Neuron (in vitro differentiated cells): ENCODE measurements around the gene TBC1D9.

ENCODE experiments used
- H2AFZ ChIP-seq: one replicate; pipeline ENCODE4 v1.6.1; 2013; ENCODE audit warnings: low read depth, mild to moderate bottlenecking, inconsistent platforms, low read length, moderate library complexity
- H3K27me3 ChIP-seq: one replicate; pipeline ENCODE4 v1.6.1; 2013; ENCODE audit warnings: low read length; ENCODE audit not compliant: insufficient read depth
- H3K36me3 ChIP-seq: one replicate; pipeline ENCODE4 v1.6.1; 2013; ENCODE audit warnings: low read length; ENCODE audit not compliant: insufficient read depth
- H3K4me1 ChIP-seq: one replicate; pipeline ENCODE4 v1.6.1; 2013; ENCODE audit warnings: low read length; ENCODE audit not compliant: insufficient read depth
- H3K4me3 ChIP-seq: 2 replicates; pipeline ENCODE4 v1.5.1; 2013; ENCODE audit warnings: mild to moderate bottlenecking, low read length, moderate library complexity
- H3K9me3 ChIP-seq: one replicate; pipeline ENCODE4 v1.6.1; 2013; ENCODE audit warnings: low read length

Gene TBC1D9

DNA sequence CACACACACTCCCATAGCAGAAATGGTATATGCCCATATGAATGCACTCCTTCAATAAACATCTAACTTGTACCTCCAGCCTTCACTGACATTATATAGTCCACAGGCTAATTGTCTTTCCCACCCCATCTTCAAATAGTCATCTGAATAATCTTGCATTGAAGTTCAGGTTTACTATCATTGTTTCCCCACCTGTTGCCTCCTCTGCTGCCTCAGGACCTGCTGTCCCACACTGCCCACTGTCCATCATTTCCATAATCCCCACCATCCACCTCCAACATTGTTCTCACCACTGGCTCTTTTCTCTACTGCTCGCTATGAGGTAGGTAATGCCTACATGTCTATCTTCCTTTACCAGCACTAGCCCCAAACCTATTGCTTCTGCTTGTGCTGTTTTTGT is 66.1 kb downstream of the TBC1D9 start:
- no peak overlapping the region for H2AFZ ChIP-seq
- H3K4me3 ChIP-seq, result no peak overlapping the region
- no peaks in the 10 kb centered on the region for H3K9me3 ChIP-seq
- H3K27me3 ChIP-seq, result no peaks in the 10 kb centered on the region
- no peaks in the 10 kb centered on the region for H3K4me1 ChIP-seq
- H3K36me3 ChIP-seq, result peaks cover 10% of the 10 kb centered on the region

DNA sequence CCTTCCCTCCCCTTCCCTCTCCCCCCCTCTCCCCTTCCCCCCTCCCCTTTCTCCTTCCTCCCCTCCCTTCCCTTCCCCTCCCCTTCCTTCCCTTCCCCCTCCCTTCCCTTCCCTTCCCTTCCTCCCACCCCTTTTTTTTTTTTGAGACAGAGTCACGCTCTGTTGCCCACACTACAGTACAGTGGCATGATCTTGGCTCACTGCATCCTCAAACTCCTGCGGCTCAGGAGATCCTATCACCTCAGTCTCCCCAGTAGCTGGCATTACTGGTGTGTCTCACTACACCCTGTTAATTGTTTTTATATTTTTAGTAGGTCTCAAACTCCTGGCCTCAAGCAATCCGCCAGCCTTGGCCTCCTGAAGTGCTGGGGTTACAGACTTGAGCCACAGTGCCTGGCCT is 66.6 kb downstream of the TBC1D9 start:
- Histone ChIP-seq H3K27me3 (no peaks in the 10 kb centered on the region), H3K9me3 (no peaks in the 10 kb centered on the region), H3K36me3 (peaks cover 12% of the 10 kb centered on the region), H3K4me3 (no peak overlapping the region), H3K4me1 (no peaks in the 10 kb centered on the region), H2AFZ (no peak overlapping the region)

DNA sequence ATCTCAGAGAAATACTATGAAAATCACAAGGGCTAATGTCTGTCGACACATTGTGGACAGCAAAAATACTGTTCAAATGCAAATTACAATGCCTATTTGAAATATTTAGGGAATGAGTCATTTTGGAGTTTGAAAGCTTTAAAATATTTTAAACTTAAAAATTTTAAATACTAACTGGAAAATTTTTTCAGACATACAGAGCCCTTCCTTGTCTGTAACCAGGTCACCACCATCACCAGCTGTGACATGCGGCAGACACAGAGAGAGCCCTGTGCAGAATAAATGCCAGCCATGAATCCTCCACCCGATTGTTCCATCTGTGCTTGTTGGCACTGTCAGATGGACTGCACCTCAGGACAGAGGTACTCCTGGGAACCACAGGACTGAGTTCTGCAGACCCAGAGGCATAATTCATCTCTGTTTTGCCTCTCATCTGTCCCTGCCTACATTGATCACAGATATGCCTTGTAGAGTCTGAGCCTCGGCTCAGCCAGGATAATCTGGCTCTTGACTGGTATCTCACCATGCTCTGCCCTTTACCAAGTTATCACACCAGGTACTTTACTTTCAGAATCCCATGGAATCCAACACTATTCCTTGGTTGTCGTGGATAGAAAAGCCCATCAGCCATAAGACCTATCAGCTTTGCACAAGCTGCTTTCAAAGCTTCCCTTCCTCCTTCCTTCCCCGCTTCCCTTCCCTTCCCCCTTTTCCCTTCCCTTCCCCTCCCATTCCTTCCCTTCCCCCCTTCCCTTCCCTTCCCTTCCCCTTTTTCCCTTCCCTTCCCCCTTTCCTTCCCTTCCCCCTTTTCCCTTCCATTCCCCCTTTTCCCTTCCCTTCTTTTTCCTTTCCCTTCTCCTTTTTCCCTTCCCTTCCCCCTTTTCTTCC is 67.2 kb downstream of the TBC1D9 start:
- no peaks in the 10 kb centered on the region for H3K9me3 ChIP-seq
- peaks cover 12% of the 10 kb centered on the region for H3K36me3 ChIP-seq
- no peak overlapping the region for H2AFZ ChIP-seq
- H3K4me1 ChIP-seq, result no peaks in the 10 kb centered on the region
- no peaks in the 10 kb centered on the region for H3K27me3 ChIP-seq
- H3K4me3 ChIP-seq, result no peak overlapping the region

DNA sequence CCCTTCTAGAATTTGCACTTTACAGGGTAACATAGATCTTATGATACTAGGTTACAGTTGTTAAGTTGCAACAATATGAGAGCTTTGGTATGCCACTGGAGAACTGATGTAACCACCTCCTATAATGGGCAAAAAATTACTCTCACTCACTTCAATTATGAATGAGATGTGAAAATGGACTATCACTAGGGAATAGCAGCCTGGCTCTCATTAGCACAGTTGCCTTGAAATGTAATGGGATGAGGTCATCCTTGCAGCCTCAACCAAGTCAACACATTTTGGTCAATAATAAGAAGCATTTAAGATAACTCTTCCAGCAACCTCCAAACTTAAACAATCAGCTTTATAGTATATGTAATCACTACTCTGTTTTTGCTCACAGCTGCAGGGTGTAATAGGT is 69.4 kb downstream of the TBC1D9 start:
- no peaks in the 10 kb centered on the region for H3K27me3 ChIP-seq
- H3K9me3 ChIP-seq, result no peaks in the 10 kb centered on the region
- no peak overlapping the region for H3K4me3 ChIP-seq
- no peak overlapping the region for H2AFZ ChIP-seq
- no peaks in the 10 kb centered on the region for H3K4me1 ChIP-seq
- peaks cover 18% of the 10 kb centered on the region for H3K36me3 ChIP-seq

DNA sequence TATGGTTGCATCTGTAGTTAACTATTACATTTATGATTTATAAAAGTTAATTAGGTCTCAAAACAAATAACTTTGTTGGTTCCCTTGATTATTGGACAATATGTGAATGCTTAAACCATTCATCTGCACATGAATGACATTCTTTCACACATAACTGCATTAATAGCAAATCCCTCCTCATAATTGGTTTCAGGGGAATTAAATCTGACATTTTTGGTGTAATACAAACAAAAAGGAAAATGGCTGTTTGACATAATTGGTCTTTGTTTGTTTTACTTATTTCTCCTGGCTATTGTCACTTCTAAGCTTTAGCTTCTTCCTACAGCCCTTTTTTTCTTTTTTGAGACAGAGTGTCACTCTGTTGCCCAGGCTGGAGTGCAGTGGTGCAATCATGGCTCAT is 71.9 kb downstream of the TBC1D9 start:
- Histone ChIP-seq H3K4me3 (no peak overlapping the region), H3K36me3 (peaks cover 29% of the 10 kb centered on the region), H3K4me1 (no peaks in the 10 kb centered on the region), H3K27me3 (no peaks in the 10 kb centered on the region), H3K9me3 (no peaks in the 10 kb centered on the region), H2AFZ (no peak overlapping the region)

DNA sequence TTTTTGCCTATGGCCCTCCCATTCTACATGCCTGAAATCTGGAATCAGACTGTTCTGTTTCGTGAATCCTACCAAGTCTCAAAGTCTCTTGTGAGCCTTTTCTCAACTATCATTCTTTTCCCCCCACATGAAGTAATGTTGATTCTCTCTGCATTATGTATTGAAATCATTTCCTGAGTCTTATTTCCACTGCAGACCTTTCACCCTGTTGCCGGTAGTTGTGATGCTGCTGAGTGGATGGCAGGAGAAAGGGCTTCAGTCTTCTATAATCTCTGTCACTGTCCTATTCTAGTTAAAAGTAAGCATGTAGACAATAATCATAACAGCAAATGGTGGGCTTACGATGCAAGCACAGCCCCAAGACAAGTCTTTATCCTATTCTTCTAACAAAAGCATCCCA is 75.0 kb downstream of the TBC1D9 start:
- H3K9me3 ChIP-seq, result no peaks in the 10 kb centered on the region
- no peaks in the 10 kb centered on the region for H3K27me3 ChIP-seq
- no peak overlapping the region for H3K4me3 ChIP-seq
- no peak overlapping the region for H2AFZ ChIP-seq
- no peaks in the 10 kb centered on the region for H3K4me1 ChIP-seq
- H3K36me3 ChIP-seq, result peaks cover 56% of the 10 kb centered on the region

DNA sequence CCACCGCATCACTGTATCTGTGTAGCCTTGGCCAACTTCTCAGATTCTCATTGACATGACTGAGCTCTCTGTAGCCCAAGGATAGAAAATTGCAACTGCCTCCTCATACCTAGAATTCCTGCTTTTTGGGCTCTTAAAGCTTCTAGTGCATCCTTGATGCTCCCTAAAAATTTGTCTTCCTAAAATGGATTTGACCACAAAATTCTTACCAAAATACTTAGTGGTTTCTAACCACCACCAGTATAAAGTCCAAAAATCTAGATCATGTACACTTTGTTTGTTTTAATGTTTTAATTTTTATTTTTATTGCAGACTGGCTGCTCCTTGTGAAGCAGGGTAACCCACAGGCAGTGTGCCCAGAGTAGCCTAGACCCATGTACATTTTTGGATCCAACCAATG is 75.5 kb downstream of the TBC1D9 start:
- Histone ChIP-seq H3K27me3 (no peaks in the 10 kb centered on the region), H3K9me3 (no peaks in the 10 kb centered on the region), H3K4me3 (no peak overlapping the region), H3K36me3 (peaks cover 57% of the 10 kb centered on the region), H3K4me1 (no peaks in the 10 kb centered on the region), H2AFZ (no peak overlapping the region)

DNA sequence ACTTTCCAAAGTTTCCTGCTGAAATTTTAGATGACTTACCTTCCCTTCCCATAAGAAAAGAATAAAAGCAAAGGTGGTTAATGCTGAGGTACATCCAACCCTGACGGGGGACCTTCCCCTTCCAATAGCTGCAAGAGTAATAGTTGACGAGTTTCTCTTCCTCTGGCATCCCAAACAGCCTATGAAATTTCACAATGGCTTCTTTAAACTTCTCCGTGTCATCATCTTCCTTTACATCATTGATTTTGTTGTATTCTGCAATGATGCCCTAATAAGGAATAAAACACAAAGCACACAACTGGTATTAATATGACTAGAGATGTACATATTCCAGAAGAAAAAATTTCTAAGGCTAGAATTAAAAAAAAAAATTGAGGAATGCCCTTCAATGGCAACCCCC is 76.6 kb downstream of the TBC1D9 start:
- Histone ChIP-seq H3K4me1 (no peaks in the 10 kb centered on the region), H2AFZ (no peak overlapping the region), H3K4me3 (no peak overlapping the region), H3K36me3 (peaks cover 55% of the 10 kb centered on the region), H3K9me3 (no peaks in the 10 kb centered on the region), H3K27me3 (no peaks in the 10 kb centered on the region)

DNA sequence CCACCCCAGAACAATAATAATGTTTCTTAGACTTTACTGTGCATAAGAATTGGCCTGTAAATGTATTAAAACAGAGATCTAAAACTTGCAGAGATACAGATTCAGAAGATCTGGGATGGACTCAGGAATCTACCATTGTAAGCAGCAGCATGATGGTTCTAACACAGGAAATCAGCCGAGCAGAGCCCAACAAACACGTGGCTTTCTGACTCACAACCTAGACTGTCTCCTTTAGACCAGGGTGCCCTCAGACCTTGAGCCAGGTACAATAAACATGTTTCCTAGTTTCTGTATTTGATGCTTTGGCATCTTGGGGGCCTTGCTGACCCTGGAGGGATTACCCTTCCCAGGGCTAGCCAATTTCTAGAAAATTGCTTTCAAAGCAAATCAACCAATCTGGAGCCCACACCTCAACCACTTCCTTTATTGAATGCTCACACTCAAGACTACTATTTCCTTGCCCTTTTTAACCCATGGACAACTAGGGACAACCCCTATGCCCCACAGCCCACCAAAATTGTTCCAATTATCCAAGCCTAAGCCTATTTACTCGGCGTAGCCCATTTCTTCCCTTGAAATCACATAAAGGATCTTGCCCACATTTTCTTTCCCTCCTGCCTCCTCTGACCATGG is 80.5 kb downstream of the TBC1D9 start:
- Histone ChIP-seq H3K9me3 (no peaks in the 10 kb centered on the region), H3K4me3 (no peak overlapping the region), H3K4me1 (no peaks in the 10 kb centered on the region), H3K27me3 (no peaks in the 10 kb centered on the region), H3K36me3 (peaks cover 44% of the 10 kb centered on the region), H2AFZ (no peak overlapping the region)

DNA sequence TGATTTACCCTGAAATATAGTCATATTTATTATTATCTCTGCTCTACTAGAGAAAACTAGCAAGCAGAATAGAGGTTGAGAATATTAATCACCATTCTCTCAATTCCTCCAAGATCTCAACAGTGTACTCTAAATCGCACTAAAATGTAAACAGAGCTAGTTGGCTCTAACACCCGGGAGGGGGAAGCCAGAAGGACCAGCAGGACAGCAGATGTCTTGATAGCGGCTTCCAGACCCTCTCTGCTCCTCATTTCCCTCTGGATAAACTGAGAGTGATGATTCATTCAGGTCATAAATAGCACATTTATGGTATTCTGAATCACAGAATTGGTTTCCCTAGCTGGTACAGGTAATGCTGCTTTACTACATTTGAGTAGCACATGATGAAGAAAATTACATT is 82.5 kb downstream of the TBC1D9 start:
- Histone ChIP-seq H3K27me3 (no peaks in the 10 kb centered on the region), H3K9me3 (peaks cover 3% of the 10 kb centered on the region), H3K4me3 (no peak overlapping the region), H3K4me1 (no peaks in the 10 kb centered on the region), H2AFZ (no peak overlapping the region), H3K36me3 (peaks cover 55% of the 10 kb centered on the region)

DNA sequence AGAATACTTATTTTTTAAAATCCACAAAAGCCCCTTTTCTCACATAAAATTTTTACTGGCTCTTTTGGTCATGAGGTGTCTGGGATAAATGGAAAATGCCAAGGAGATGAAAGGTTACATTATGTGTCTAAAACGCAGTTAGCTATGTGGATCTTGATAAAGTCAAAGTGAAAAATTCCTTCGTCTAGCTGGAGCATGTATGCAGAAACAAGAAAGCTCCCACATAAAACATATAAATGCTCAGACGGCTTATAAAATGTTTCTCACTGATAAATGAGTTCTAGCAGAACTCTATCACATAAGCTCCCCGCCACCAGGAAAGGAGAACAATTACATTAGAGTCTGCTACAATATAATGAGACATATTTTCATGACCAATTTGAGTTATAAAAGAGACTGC is 83.8 kb downstream of the TBC1D9 start:
- Histone ChIP-seq H2AFZ (no peak overlapping the region), H3K36me3 (peaks cover 53% of the 10 kb centered on the region), H3K9me3 (peaks cover 5% of the 10 kb centered on the region), H3K4me1 (no peaks in the 10 kb centered on the region), H3K4me3 (no peak overlapping the region), H3K27me3 (no peaks in the 10 kb centered on the region)

DNA sequence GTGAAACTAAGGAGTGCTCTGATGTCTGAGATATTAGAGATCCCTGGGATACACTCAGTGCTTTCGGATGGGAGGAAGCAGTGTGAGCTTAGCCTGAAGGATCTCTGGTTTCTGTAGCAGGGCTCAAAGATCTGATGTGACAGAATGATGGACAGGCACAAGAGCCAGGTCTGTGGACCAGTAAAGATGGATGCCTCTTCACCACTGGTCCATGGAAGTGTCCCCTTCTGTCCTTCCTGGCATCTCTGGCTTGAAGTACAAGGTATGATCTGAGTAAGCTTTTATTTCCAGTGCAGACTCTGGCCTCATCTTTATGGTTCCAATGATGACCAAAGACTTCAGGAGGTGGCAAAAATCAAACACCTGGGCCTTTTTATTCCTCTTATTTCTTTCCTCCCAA is 88.1 kb downstream of the TBC1D9 start:
- Histone ChIP-seq H3K9me3 (peaks cover 10% of the 10 kb centered on the region), H3K4me1 (no peaks in the 10 kb centered on the region), H3K27me3 (no peaks in the 10 kb centered on the region), H3K36me3 (peaks cover 46% of the 10 kb centered on the region), H3K4me3 (no peak overlapping the region), H2AFZ (no peak overlapping the region)

DNA sequence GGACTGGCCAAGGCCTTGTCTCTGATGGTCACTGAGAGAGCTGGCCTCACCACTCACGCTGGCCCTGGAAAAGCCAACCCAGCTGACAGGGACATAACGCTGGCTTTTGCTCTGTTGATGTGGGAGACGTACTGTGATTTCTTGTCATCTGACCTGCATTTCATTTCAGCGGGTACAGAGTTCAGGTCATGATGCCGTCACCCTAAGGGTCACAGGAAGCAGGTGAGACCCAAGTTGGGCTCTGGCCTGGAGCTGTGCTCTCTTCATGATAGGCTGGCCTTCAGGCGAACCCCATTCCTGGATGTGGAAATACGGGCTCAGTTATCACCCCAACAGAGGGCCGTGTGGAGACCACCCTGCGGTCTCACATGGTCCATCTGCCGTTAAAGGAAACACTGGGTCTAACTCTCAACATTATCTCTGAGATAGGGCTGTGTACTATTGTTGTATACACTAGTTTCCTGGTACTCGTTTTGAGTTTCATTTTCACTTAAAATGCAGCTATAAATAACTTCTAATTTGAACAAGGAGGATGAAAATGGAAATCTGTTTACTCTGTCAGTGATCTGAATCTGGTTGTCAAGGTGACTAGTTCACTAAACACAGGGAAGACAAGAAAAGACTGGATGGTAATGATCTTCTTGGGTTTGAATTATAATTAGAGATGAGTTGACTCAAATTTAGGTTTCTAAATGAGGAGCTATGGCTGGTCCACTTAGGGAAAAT is 89.1 kb downstream of the TBC1D9 start:
- no peaks in the 10 kb centered on the region for H3K4me1 ChIP-seq
- H3K4me3 ChIP-seq, result no peak overlapping the region

More for the DNA sequence above, 89.1 kb downstream of the TBC1D9 start:
- Histone ChIP-seq H2AFZ (no peak overlapping the region), H3K36me3 (peaks cover 52% of the 10 kb centered on the region), H3K9me3 (peaks cover 10% of the 10 kb centered on the region), H3K27me3 (no peaks in the 10 kb centered on the region)
